GM18502 (cell line): Measurements from ENCODE around the gene WDR5.

Source experiments
- ATAC-seq: cut with Tn5 transposase; IDR thresholded peaks from one replicate; pipeline ENCODE4 v1.9.1; 2021; ENCODE audit warnings: mild to moderate bottlenecking; ENCODE audit not compliant: unreplicated experiment, poor library complexity

Gene WDR5

GRCh38 chr9:134204991-134205578 lies 69.2 kb downstream of the WDR5 start:
- ATAC-seq, result no peak

DNA sequence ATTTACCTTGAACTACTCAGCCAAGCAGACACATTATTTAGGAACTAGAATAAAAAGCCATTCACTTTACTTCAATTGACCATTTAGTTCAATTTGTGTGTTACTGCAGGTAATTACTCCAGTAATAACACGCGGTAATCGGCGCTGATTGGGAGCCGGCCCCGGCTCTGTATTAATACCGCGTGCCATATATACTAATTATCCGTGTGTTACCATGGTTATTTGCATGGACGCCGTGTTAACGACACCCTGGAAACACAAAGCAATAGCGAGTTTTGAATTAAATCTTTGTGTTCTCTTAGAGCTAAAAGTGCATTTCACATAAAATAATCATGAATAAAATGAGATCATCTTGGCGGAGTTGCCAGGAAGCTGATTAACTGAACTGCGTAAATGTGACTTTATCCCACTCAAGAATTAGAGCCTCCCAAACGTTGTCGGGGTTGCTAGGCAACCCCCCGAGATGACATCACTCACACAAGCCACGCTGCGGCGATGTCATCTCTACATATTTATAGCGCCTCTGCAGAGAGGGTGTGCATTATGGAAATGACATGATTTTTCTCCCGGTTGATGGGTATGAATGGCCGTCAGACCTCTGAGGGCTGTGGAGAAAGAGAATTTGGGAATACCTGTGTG lies 69.9 kb downstream of the WDR5 start:
- ATAC-seq, result no peak

DNA sequence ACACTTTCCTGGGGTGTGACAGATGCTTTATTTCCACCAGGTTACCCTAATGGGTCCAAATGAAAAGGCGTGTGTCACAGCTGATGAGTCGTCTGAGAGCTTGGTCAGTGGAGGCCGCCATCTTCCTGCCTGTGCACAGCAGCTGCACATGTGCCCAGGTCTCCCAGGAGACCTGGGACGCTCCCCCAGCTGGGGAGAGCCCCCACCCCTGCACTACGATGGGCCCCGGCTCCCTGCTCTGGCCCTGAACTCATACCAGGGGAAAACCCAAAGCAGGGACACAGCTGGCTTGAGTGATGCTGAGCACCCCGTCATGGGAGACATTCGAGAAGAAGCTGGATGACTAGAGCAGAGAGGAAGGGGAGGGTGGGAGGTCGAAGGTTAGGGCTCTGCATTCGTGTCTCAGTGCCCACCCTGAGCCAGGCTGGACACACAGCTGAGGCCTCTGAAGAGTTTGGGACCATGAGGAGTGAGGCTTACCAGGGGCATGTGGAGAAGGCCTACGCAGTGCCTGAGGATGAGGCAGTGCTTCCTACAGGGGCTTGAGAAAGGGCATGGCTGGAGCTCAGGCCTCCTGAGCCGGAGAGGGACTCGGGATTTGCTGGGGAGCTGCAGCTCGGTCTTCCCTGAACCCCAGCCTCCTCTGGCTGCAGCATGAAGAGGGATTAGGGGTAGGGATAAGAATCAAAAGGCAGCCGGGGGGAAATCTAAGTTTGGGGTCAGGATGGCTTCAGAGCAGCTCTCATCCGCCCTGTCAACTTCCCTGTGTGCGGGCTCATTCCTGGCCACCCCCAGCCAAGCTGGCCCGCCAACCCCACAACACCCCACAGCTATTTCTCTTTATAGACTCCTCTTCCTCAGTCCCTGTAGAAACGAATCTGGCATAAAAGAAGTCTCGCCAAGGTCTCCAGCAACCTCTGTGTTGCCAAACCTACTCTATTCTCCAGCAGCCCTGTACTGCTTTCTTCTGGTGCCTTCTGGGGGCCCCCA lies 70.7 kb downstream of the WDR5 start:
- no peak for ATAC-seq

DNA sequence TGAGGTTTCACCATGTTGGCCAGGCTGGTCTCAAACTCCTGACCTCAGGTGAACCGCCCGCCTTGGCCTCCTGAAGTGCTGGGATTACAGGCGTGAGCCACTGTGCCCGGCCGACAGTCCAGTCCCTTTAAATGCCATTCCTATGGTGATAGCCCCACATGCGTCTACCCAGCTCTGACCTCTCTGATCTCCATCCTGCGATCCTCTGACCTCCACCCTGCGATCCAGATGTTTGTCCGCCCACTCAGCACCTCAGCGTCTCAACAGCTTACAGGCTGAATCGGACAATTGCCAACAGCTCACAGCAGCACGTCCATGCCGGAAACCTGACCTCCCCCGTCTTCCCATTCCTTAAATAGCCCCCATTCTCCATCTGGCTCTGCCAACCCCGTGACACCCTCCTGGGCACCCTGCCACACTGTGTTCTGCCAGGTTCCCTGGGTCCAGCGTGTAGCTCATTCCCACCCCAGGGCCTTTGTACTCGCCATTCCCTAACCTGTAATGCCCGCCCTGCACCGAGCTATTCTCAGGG lies 72.5 kb downstream of the WDR5 start:
- ATAC-seq, result no peak

- no peak for ATAC-seq
Observed at GRCh38 chr9:134208981-134209725, 73.3 kb downstream of the WDR5 start.
